ENCODE measurements around the gene TMEM272. TPM values are rescaled to one million over a fixed set of nuclear protein-coding genes. Genes with fewer than 3 reads are reported as not detected.

Gene TMEM272
- total and polyA plus RNA-seq, 2 experiments from 2014 or later = 0.11 to 0.76 TPM

DNA sequence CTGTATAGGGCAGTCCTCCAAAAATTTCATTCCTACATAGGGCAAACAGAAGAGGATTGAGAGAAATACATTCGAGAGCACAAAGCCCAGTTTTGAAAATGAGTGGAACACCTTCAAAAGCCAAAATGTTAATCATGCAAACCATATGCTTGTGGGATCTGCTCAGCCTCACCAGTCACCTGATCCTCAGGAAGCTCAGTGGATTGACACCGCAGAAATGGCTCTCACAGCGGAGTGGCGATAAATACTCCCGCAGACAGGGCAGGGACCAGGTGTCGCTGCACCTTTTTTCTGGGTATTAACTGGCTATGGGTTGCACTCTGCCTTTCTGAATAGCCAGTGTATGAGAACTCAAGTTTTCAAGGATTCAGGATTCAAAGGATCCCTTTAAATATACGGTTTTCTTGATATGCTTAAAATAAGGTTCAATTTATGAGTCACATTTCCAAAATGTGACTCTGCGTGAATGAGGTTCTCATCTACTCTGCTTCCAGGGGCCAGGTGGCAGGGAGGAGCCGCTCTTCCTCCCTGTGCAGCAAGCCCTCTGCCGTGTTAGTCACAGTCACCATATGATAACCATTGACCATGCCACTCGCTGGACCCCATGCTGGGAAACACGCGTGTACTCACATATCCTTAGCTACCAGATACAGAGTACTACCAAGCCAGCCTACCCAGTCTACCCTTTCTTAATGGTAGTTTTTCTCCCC, 22.7 kb downstream of the TMEM272 start (continued):
- TF ChIP-seq JUNB (IDR thresholded peaks at IDR 0.05; ENCODE audit: unreplicated experiment) (no peak), CTCF (conservative IDR thresholded peaks at IDR 0.05; ENCODE audit: low read depth in 2 of 2) (no peak)
- TF ChIP-seq, protein P1, sequence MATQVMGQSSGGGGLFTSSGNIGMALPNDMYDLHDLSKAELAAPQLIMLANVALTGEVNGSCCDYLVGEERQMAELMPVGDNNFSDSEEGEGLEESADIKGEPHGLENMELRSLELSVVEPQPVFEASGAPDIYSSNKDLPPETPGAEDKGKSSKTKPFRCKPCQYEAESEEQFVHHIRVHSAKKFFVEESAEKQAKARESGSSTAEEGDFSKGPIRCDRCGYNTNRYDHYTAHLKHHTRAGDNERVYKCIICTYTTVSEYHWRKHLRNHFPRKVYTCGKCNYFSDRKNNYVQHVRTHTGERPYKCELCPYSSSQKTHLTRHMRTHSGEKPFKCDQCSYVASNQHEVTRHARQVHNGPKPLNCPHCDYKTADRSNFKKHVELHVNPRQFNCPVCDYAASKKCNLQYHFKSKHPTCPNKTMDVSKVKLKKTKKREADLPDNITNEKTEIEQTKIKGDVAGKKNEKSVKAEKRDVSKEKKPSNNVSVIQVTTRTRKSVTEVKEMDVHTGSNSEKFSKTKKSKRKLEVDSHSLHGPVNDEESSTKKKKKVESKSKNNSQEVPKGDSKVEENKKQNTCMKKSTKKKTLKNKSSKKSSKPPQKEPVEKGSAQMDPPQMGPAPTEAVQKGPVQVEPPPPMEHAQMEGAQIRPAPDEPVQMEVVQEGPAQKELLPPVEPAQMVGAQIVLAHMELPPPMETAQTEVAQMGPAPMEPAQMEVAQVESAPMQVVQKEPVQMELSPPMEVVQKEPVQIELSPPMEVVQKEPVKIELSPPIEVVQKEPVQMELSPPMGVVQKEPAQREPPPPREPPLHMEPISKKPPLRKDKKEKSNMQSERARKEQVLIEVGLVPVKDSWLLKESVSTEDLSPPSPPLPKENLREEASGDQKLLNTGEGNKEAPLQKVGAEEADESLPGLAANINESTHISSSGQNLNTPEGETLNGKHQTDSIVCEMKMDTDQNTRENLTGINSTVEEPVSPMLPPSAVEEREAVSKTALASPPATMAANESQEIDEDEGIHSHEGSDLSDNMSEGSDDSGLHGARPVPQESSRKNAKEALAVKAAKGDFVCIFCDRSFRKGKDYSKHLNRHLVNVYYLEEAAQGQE (IDR thresholded peaks at IDR 0.05; ENCODE audit: unreplicated experiment) = no peak

DNA sequence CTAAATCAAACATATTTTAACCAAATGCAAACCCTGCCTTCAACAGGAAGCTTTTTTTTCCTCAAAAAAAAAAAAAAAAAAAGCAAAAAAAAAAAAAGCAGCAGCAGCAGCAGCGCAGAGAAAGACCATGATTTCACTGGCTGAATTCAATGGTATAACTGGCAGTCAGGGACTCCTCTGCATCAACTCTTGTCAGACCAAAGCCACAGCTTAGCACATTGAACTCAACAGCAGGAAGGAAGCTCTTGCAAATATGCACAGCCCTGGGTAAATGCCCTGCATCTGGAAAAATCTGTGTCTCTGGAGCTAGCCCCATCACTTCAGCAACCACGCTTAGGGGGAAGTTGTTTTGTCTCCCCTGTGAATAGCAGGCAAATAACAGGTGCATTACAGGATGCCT, 23.4 kb downstream of the TMEM272 start:
- ATAC-seq (no peak), DNase-seq (ENCODE audit: low spot score) (no peak)
- Mint-ChIP-seq H3K4me1 (peaks cover 39% of the 10 kb centered on the region), H3K27ac (no peak overlapping the region), H3K27me3 (ENCODE audit: insufficient read depth, low read depth, poor library complexity) (no peaks in the 10 kb centered on the region), H3K9me3 (no peaks in the 10 kb centered on the region), H3K4me3 (no peak overlapping the region), H3K36me3 (ENCODE audit: low read depth) (no peaks in the 10 kb centered on the region)
- Histone ChIP-seq H3K79me2 (replicated peaks; ENCODE audit: insufficient read depth) (no peaks in the 10 kb centered on the region), H3F3A (replicated peaks; ENCODE audit: low read depth) (no peaks in the 10 kb centered on the region), H3K36me3 (ENCODE audit: insufficient read depth) (no peaks in the 10 kb centered on the region), H4K20me1 (replicated peaks; ENCODE audit: insufficient read depth) (no peaks in the 10 kb centered on the region), H2AFZ (no peak overlapping the region), H3K27ac (ENCODE audit: low read depth) (no peak overlapping the region), H3K4me3 (no peak overlapping the region), H3K4me1 (ENCODE audit: insufficient read depth) (peaks cover 18% of the 10 kb centered on the region), H3K9me2 (ENCODE audit: insufficient read depth) (no peaks in the 10 kb centered on the region), H3K4me2 (no peak overlapping the region), H3K27me3 (ENCODE audit: insufficient read depth) (no peaks in the 10 kb centered on the region)
- TF ChIP-seq, protein P2, sequence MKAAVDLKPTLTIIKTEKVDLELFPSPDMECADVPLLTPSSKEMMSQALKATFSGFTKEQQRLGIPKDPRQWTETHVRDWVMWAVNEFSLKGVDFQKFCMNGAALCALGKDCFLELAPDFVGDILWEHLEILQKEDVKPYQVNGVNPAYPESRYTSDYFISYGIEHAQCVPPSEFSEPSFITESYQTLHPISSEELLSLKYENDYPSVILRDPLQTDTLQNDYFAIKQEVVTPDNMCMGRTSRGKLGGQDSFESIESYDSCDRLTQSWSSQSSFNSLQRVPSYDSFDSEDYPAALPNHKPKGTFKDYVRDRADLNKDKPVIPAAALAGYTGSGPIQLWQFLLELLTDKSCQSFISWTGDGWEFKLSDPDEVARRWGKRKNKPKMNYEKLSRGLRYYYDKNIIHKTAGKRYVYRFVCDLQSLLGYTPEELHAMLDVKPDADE (IDR thresholded peaks at IDR 0.05) = no peak
- no peak for TF ChIP-seq POLR2AphosphoS5 (IDR thresholded peaks at IDR 0.05; ENCODE audit: low read depth)
- no peak for TF ChIP-seq EZH2 (IDR thresholded peaks at IDR 0.05; ENCODE audit: low read depth, unreplicated experiment)
- TF ChIP-seq ZNF114 (CRISPR knock-in tag; IDR thresholded peaks at IDR 0.05) = no peak
- TF ChIP-seq ZNF331 (CRISPR knock-in tag; IDR thresholded peaks at IDR 0.05; ENCODE audit: low read depth) = no peak
- TF ChIP-seq STAT1 (IDR thresholded peaks at IDR 0.05; ENCODE audit: unreplicated experiment) = no peak
- no peak for TF ChIP-seq EZH2phosphoT487 (IDR thresholded peaks at IDR 0.05; ENCODE audit: unreplicated experiment)
- TF ChIP-seq CREB1 (CRISPR knock-in tag; IDR thresholded peaks at IDR 0.05; ENCODE audit: low read depth) = no peak
- TF ChIP-seq NANOG (IDR thresholded peaks at IDR 0.05; ENCODE audit: borderline replicate concordance) = no peak

Data from GM23338 (cell line).